CD4-positive, alpha-beta T cell treated with Interleukin-4 for 4 hours (primary cell): ENCODE data around the gene CCDC78.
A peak's percentile ranks its signal among the peaks of the same experiment; 100 is the strongest.
"Not testable (repeated sequence)": the region's sequence is repeated elsewhere in the genome, so short reads cannot be mapped to it uniquely, and the experiment has no call there.

ENCODE experiments used
- DNase-seq: peaks from one replicate; pipeline ENCODE4 v3.0.0-alpha.2; 2020

Gene CCDC78

DNA sequence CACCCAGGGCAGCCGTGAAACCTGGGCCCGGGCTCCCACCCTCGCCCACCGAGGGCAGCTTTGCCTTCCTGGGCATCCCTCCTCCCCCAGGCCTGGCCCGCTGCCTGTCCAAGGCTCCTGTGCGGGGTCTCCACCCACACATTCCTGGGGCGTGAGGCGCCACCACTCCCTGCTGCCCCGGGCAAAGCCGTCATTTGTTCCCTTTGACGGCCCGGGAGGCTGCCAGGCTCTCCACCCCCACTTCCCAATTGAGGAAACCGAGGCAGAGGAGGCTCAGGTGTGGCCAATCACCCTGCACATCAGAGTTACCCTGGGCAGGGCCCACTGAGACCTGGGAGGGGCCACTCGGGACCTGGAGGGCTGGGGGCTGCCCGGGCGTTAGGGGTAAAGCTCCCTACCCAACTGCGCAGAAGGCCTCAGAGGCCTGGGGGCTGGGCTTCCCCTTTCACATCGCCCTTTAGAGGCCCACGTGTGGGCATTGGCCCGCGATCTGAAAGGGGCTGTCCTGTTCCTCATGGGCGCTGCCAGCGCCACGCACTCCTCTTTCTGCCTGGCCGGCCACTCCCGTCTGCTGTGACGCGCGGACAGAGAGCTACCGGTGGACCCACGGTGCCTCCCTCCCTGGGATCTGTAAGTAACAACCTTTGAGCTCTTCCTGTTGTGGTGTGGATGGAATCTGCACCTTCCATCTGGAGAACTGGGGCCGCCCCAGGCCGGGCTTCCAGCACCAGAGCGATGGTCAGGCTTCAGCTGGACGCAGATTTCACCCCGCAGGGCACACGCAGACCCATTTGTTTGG is 34.5 kb upstream of the CCDC78 start, which contains the start of gene MSLN:
Gene MSLN, plus strand, starts transcription at position 190 of the 799 bp plus-strand sequence. CDS start 1,947 bp downstream, outside the sequence.
- DNase-seq, result no peak

DNA sequence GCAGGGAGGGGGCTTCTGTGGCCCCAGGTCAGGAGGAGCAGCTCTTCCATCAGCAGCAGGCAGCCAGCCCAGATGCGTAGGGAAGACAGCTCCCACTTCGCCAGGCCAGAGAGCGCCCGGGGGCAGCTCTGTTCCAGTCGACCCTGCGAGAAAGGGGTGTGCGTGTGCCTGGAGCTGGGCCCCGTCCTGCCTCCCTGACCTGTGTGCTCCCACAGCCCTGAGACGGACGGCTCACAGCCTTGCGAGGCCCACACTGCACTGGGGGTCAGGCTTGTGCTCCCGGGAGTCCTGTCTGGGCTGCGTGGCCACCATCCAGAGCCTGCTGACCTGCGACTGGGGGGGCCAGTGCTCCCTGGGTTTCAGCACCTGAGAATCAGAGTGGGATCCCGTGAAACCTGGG is 33.8 kb upstream of the CCDC78 start:
- no peak for DNase-seq

DNA sequence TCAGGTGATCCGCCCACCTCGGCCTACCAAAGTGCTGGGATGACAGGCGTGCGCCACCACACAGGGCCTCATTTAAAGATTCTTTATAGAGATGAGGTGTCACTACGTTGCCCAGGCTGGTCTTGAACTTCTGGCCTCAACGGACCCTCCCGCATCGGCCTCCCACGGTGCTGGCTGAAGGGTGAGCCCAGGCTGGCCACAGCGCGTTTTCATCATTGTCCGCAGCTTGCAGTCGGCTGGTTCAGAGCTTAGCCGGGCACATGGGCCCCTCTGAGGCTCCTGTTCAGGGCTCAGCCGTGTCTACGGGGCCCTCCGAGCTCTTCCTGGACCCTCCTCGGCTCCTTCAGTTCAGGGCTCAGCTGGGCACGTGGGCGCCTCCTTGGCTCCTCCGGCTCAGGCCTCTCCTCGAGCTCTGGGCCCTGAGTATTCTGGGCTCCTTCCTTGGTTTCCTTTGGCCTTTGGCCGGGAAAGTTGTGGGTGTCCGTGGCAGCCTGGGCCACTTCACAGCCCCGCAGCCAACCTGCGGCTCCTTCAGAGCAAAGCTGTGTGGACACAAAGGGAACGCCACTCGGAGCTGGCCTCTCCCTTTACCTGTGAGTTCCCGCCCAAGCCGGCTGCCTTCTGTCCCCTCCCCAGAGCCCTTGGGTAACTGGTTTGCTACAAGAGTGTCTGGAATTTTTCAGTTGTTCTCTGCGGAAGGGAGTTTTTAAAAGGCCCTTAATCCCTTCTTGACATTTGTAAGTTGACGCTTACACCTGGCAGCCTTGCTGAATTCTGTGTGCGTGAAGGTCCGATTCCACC is 33.1 kb upstream of the CCDC78 start:
- no peak for DNase-seq

DNA sequence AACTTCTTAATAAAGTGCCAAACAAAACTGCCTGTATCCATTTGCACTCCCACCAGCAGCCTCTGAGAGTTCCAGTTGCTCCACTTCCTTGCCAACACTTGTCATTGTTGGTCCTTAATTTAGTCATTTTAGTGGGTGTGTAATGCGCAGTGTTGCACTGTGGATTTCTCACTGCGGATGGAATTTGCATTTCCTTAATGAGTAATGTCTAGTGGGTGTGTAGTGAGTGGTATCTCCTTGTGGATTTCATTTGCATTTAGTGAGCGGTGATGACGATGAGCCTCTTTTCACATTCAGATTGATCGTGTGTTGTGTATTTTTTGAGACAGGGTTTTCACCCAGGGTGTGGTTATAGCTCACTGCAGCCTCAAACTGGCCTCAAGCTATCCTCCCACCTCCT is 30.2 kb upstream of the CCDC78 start:
- no peak for DNase-seq

DNA sequence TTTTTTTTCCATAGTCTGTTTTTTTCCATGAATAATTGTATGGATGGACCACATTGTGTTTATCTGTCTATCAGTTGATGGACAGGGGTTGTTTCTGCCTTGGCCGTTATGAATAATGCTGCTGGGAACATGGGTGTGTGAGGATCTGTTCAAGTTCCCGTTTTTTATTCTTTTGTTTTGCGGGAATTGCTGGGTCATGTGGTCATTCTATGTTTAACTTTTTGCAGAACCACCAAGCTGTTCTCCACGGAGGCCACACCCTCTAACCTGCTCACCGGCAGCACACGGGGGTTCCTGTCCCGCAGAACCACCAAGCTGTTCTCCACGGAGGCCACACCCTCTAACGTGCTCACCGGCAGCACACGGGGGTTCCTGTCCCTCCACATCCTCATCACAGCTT is 28.4 kb upstream of the CCDC78 start:
- DNase-seq, result no peak

DNA sequence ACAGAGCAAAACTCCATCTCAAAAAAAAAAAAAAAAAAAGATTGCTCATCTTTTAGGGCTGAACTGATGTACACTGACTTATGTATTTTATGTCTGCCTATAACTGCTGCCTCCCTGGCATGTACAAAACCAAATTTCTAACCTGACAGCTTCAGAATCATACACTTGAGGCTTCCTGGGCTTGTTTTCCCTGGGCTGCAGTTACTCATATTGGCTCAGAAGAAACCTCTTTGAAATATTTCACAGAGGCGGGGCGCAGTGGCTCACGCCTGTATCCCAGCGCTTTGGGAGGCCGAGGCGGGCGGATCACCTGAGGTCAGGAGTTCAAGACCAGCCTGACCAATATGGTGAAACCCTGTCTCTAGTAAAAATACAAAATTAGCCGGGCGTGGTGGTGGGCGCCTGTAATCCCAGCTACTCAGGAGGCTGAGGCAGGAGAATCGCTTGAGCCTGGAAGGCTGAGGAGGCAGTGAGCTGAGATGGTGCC is 27.9 kb upstream of the CCDC78 start:
- not testable (repeated sequence) for DNase-seq

DNA sequence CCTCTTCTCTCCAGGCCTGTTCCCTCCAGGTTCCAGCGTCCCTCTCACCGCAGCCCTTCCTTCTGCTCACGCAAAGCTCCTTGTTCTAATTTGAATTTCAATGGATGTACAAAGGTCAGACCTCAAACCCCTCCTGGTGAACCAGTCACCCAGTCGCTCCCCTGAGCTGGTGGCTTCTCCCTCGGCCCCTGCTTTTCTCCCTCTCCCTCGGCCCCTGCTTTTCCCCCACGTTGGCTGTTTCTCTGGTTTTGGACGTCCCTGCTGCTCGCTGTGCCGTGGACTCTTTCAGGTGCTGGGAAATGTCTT is 25.7 kb upstream of the CCDC78 start:
- DNase-seq, result no peak

DNA sequence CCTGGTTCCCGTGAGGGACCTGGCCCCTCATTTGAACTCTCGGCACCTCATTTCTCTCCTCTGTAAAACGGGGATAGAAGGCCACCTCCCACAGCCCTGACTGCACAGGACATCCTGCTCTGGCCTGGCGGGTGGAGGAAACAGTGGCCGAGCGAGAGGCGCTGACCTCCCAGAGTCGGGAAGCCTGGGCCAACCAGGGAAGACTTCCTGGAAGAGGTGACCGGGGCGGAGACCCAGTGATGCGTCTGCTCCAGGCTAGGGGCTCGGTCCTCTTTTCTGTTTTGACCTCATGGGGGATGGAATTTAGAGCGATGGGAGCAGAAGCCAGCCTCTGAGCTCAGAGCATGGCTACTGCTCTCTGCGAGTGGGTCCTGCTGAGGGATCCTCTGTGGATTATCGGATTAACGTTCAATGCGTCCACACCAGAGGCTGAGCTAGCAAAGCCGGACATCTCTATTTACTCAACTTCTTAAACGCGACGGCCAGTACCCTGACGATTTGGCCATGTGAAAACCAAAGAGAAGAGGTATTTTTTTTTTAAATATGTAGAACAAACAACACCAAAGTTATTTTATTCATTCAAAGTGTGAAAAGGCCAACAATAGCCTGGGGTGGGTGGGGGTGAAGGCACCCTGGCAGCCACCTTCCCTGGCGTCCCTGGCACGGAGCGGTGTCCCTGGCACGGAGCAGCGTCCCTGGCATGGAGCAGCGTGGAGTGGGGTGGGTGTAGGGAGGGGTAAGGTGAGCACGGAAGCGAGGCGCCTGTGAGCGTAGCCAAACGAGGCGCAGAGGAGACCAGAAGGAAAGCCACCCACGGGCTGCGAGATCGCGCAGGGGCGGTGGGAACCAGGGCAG is 25.1 kb upstream of the CCDC78 start:
- no peak for DNase-seq

DNA sequence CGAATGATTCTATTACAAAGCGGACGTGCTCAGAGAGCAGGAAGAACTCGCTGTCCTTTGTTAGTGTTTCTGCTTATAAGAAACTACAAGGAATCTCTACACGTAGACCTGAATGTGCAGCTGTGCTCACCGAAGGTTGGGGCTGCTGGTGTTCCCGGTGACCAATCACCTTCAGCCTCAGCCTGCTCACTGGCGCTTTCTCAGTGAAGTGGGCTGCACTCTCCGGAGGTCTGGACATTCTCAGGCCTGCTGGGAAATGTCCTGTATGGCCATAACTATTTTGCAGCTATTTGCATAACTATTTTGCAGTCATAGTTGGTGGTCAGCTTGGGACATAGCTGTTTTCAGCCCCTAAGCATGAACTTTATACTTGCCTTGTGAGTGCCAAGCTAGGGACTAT is 24.2 kb upstream of the CCDC78 start:
- no peak for DNase-seq

DNA sequence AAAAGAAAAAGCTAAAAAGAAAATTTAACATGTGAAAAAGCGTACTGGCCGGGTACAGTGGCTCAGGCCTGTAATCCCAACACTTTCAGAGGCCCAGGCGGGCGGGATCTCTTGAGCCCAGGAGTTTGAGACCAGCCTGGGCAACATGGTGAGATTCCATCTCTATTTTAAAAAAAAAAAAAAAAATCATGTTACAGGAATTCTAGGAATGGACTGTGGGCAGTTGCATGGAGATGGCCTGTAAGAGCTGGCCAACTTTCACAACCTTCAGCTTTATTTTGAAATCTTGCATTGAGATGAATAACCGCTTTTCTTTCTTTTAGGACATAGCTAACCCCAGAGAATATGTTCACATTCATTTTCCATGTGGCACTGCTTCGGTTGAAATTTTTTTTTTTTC is 22.8 kb upstream of the CCDC78 start:
- DNase-seq, result no peak

DNA sequence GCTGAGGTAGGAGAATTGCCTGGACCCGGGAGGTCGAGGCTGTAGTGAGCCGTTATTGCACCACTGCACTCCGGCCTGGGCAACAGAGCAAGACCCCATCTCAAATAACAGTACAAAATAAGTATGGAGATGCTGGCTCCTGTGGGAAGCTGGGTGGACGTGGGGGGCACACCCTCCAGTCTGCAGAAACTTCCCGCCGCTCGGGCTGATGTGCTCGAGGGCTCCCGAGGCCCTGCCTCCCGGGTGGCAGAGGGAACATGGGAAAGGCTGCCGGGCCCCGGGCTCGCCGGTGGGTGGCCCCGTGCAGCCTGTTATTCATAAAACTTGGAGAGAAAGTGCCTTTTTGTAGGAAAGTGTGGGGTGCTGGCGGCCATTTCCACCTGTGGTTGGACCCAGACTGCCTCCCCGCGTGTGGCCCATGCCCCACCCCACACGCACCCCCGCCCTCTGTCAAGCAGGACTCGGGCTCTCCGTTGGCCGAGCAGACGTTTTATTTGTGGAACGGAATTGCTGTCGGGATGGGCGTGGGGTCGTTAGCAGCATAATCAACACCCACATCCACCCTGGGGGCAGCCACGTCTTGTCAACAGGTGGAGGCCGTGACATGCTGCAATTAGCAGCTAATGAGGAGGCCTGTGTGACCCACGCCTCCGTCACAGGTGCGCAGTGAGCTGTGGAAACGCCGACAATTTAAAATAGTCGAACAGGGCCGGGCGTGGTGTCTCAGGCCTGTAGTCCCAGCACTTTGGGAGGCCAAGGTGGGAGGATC is 21.9 kb upstream of the CCDC78 start:
- no peak for DNase-seq

DNA sequence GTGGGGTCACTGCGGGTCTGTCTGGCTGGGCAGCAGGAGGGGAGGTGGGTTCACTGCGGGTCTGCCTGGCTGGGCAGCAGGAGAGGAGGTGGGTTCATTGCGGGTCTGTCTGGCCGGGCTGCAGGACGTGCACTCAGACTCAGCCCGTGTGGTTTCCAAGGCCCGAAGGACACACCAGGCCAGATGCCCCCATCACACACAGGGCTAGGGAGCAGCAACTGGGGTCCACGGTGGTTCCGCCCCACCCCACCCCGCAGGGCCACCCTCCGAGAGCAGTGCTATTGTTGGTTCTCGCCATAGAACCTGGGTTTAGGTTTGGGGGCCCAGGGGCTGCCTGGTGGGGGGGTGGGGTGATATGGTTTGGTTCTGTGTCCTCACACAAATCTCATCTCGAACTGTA is 20.4 kb upstream of the CCDC78 start:
- DNase-seq, result no peak

DNA sequence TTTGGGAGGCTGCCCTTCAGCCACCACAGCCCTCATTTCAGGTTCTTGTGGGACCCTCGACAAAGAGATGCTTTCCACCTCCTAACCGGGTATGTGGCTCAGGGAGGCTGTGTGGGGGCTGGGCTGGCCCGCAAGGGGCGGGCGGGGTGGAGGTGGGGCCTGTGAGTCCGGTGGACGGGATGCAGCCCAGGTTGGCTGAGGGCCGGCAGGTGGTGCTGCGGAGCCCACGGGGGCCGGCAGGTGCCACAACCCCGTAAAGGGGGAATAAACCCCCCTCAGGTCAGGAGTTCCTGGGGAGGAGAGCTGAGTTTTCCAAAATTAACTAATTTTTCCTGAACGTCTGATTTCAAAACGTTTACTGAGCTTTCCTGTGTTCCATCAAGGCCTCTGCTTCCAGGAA is 19.5 kb upstream of the CCDC78 start:
- DNase-seq, result no peak

DNA sequence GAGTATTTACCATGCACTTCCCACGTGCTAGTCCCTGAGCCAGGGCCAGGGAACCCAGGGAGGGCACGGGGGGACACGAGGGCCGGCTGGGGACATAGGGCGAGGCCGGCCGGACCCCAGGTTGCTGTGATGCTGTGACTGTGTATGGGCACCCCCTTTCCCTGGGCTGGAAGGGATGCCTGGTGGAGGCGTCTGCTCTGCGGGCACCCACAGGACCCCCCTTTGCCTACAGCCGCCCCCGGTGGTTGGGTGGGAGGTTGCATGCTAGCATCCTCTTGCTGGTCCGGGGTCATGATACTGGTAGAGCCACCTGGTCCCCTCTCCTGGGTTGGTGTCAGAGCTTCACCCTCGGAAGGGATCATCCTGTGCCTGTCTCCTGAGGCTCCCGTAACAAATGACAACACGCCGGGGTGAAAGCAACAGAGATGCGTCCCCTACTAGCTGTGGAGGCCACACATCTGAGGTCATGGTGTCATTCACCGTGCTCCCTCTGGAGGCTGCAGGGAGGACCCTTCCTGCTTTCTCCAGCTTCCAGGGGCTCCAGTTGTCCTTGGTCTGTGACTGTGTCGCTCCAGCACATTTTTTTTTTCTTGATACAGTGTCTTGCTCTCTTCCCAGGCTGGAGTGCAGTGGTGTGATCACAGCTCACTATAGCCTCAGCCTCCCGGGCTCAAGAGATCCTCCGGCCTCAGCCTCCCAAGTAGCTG is 17.7 kb upstream of the CCDC78 start:
- DNase-seq, result no peak

DNA sequence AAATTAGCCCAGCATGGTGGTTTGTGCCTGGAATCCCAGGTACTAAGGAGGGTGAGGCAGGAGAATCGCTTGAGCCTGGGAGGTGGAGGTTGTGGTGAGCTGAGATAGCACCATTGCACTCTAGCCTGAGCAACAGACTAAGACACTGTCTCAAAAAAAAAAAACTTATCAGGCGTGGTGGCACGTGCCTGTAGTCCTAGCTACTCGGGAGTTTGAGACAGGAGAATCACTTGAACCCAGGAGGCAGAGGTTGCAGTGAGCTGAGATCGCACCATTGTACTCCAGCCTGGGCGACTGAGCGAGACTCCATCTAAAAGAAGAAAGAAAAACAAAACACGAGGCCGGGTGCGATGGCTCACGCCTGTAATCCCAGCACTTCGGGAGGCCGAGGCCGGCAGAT is 16.7 kb upstream of the CCDC78 start:
- not testable (repeated sequence) for DNase-seq

DNA sequence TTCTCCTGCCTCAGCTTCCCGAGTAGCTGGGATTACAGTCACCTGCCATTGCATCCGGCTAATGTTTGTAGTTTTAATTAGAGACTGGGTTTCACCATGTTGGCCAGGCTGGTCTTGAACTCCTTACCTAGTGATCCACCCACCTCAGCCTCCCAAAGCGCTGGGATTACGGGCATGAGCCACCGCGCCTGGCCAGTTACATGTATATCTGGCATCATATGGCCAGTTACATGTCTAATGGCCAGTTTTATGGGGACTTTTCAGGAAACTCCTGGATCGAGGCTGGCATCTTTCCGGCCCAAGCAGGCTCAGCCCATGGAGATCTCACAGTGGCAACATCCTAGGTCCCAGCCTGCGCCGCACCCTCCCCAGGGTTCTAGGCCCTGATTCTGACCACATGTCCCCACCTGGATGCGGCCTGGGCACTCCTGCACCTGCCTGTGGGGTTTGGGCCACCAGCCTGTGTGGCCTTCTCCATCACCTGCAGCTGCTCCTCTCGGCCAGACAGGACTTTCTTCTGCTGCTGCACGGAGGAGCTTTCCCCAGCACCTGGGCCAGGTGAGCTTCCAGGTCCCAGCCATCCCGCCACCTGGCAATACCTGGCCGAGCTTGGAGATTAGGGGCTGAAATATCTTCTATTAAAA is 15.9 kb upstream of the CCDC78 start:
- no peak for DNase-seq

DNA sequence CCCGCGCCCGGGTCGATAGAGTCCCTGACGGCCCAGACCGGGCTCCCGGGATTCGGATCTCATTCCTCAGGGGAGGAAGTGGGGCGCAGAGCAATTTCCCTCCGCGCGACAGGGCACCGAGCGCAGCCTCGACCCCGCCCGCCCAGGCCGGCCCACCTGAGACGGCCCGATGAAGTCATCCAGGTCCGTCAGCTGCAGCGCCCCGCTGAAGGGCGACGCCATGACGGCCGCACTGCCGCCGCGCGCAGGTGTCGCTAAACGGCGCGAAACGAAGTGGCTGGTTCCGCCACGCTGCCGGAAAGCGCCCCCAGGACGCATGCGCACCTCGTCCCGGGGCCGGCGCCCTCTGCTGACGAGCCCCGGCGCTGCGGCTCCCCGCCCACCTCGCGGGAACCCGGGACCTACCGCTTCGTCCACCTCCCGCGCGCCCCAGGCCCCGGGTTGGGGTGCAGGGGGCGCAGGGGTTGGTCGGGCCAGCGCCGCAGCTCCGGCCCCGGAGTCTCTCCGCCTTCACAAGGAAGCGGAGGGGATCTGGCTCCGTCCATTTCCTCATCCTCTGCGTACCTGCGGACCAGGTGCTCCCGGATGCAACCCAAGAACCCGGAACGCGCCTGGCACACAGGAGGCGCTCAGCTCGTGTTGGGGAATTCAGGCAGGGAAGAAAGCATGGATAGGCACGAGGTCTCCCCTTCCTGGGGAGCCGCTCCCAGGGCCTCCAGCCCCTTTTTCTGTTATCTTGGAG is 14.7 kb upstream of the CCDC78 start, which contains the start of gene CIAO3:
Gene CIAO3, minus strand, starts transcription at position 234 of the 742 bp plus-strand sequence. Its CDS starts 12 bp downstream, at position 222.
- DNase-seq, result peak; percentile 90

DNA sequence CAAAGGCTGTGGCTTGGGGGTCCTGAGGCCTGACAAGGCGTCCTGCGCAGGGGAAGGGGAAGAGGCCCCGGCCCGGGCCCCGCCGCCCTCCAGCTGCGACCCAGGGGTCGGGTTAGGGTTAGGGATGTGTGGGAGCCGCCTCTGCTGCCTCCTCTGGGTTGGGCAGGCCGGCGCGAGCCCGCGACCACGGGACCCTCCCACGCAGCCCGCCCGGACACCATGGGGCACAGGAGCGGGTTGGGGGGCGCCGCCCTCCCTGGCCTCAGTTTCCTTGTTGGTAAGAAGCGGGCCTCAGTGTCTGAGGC is 14.2 kb upstream of the CCDC78 start:
- DNase-seq, result no peak

DNA sequence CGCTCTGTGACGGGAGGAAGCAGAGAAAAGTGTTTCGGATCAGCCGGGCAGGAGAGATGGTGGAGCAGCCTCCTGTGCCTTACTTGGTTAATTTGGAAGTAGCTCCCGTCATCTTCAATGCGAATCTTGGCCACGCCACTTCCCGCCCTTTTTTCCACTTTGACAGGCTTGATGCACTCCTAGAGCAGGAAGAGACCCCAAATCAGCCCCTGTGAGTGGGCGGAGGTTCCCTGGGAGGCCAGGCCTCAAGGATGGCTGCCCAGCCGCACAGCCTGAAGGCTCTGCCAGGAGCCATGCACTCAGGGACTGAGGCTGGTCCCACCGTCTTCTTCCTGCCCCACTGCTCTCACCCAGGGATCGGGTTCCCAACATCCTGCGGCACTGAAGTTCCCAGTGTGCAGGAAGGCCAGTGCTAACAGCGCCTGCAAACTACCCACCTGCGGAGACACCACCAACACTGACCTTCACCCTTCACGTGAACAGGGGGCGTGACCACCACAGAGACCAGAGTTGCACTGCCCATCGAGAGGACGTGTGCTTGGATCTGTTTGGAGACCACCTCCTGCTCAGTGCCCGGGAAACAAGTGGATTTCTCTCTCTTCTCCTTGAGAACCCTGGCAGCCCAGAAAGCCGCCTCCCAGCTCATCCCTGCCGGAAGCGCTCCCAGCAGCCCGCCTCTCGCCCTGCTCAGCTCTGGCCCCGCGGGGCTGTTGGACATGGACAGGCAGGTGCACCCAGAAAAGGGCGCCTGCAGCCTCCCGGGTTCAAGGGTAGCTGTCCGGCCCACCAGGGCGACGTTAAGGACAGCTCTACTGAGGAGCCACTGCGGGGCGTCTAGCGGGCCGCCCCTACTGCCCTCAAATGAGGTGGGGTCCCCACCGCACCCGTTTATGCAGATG is 13.6 kb upstream of the CCDC78 start:
- no peak for DNase-seq
